HG02610 (cell line): ENCODE measurements around the gene PPARD.
A peak's percentile ranks its signal among the peaks of the same experiment; 100 is the strongest.

Source experiments
- ATAC-seq: cut with Tn5 transposase; IDR thresholded peaks from one replicate; pipeline ENCODE4 v1.9.1; 2021; ENCODE audit warnings: mild to moderate bottlenecking, moderate library complexity; ENCODE audit not compliant: unreplicated experiment

The PPARD gene

GRCh38 chr6:35465646-35466045 lies 123.3 kb downstream of the PPARD start:
- ATAC-seq = no peak

- peak; percentile 81 for ATAC-seq
These were observed 126.0 kb downstream of the PPARD start, which contains the start of gene RPL10A for GRCh38 chr6:35468181-35468979. RPL10A (plus strand) TSS chr6:35468401; CDS start chr6:35468435, 34 bp downstream.

- ATAC-seq = no peak
These were observed 126.8 kb downstream of the PPARD start for GRCh38 chr6:35468980-35469750.

GRCh38 chr6:35469751-35470662 lies 127.6 kb downstream of the PPARD start:
- no peak for ATAC-seq

GRCh38 chr6:35470663-35471120 lies 128.3 kb downstream of the PPARD start:
- ATAC-seq = no peak

- ATAC-seq = no peak
These were observed 129.5 kb downstream of the PPARD start for GRCh38 chr6:35471836-35472345.

GRCh38 chr6:35473075-35473849 lies 130.9 kb downstream of the PPARD start:
- ATAC-seq = no peak

- no peak for ATAC-seq
These were observed 131.4 kb downstream of the PPARD start for GRCh38 chr6:35473850-35474130.

- ATAC-seq = no peak
These were observed 132.0 kb downstream of the PPARD start for GRCh38 chr6:35474131-35474941.

GRCh38 chr6:35474942-35475570 lies 132.7 kb downstream of the PPARD start:
- no peak for ATAC-seq

- ATAC-seq = no peak
These were observed 133.2 kb downstream of the PPARD start for GRCh38 chr6:35475573-35475972.

- no peak for ATAC-seq
These were observed 133.6 kb downstream of the PPARD start for GRCh38 chr6:35476004-35476403.

GRCh38 chr6:35477028-35477427 lies 134.7 kb downstream of the PPARD start:
- ATAC-seq = no peak
